ENCODE results near the gene RPS6KA6. TPM values are rescaled to one million over a fixed set of nuclear protein-coding genes. Genes with fewer than 3 reads are reported as not detected.

RPS6KA6 gene
- total and polyA plus RNA-seq, 2 donors (not counting 1 experiment from before 2014, with no cell fraction given): 0.37 to 0.59 TPM

GRCh38 chrX:84064164-84064563, 123.8 kb downstream of the RPS6KA6 start:
- WGBS (ENCODE audit: insufficient coverage): no CpG with 5 or more reads among the region's 4 CpGs
- TF ChIP-seq CTCF (IDR thresholded peaks at IDR 0.05) (no peak), EZH2 (IDR thresholded peaks at IDR 0.05; ENCODE audit: borderline replicate concordance, insufficient read depth, low read depth, low read length, poor library complexity, severe bottlenecking) (no peak)
- H3K27me3 Mint-ChIP-seq: no peaks in the 10 kb centered on the region
- H3K4me1 ChIP-seq (ENCODE audit: control insufficient read depth in 2 of 2, insufficient read depth in 2 of 2, low read length in 2 of 2): no peaks in the 10 kb centered on the region
- no peak overlapping the region for H3K27ac Mint-ChIP-seq
- no peak overlapping the region for H3K4me3 ChIP-seq (ENCODE audit: control extremely low read depth in 1 of 5, extremely low read depth in 1 of 5, insufficient read depth in 1 of 5, low read depth in 2 of 5, low read length in 4 of 5)
- DNase-seq (no peak), ATAC-seq (ENCODE audit: low read depth) (no peak)
- H3K4me3 Mint-ChIP-seq: no peak overlapping the region
- intact Hi-C loops (cut with micrococcal nuclease): no loop called here
- H3K36me3 ChIP-seq (replicated peaks in 1 of 2; ENCODE audit: control extremely low read depth in 1 of 2, control insufficient read depth in 1 of 2, extremely low read depth in 1 of 2, insufficient read depth in 2 of 2, low read length in 1 of 2): no peaks in the 10 kb centered on the region
- ChIA-PET CTCF (no interaction called here), POLR2A (no interaction called here)
- no peak overlapping the region for H3K4me2 ChIP-seq (replicated peaks; ENCODE audit: low read depth, low read length, poor library complexity, severe bottlenecking)
- H3K9me3 ChIP-seq (ENCODE audit: control extremely low read depth in 1 of 3, control insufficient read depth in 2 of 3, insufficient read depth in 1 of 3, low read length in 2 of 3): peaks cover 0 to 3% (median 0%) of the 10 kb centered on the region in 3 donors
- H3K9me3 Mint-ChIP-seq (ENCODE audit: insufficient read depth): no peaks in the 10 kb centered on the region
- H3K27me3 ChIP-seq (replicated peaks in 1 of 4; ENCODE audit: control extremely low read depth in 1 of 4, control insufficient read depth in 3 of 4, insufficient read depth in 4 of 4, low read length in 3 of 4): no peaks in the 10 kb centered on the region
- H4K20me1 ChIP-seq (ENCODE audit: control insufficient read depth, insufficient read depth, low read length, poor library complexity, severe bottlenecking): no peaks in the 10 kb centered on the region
- no peak overlapping the region for H2AFZ ChIP-seq (ENCODE audit: insufficient read depth, low read depth, low read length, poor library complexity, severe bottlenecking)
- no peak overlapping the region for H3K27ac ChIP-seq (ENCODE audit: low read length in 2 of 2)
- no peaks in the 10 kb centered on the region for H3K79me2 ChIP-seq (ENCODE audit: control insufficient read depth, insufficient read depth, low read length)
- no peaks in the 10 kb centered on the region for H3K4me1 Mint-ChIP-seq
- H3K9ac ChIP-seq (ENCODE audit: low read length): no peak overlapping the region

DNA sequence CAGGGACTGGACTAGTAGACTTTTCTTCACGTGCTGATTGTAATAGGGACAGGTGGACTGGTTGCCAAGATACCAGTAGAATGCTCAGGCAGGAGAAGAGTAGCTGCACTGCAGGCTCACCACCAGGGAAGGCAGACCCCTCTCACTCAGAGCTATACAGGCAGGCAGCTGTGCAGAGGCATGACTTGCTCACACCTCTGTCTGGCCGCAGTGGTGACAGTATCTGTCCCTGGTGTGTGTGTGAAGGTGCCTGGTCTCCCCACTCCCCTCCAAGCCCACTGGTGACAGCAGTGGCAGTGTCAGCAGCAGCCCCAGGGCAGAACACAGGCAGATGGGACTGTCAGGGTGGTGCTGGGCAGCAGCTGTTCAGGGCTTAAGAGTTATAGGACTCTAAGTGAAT, 140.7 kb downstream of the RPS6KA6 start:
- no peaks in the 10 kb centered on the region for H3K79me2 ChIP-seq (ENCODE audit: control insufficient read depth, insufficient read depth, low read length)
- Mint-ChIP-seq H3K9me3 (ENCODE audit: insufficient read depth) (no peaks in the 10 kb centered on the region), H3K4me3 (no peak overlapping the region), H3K27ac (no peak overlapping the region), H3K27me3 (no peaks in the 10 kb centered on the region), H3K4me1 (no peaks in the 10 kb centered on the region)
- H4K20me1 ChIP-seq (ENCODE audit: control insufficient read depth, insufficient read depth, low read length, poor library complexity, severe bottlenecking): no peaks in the 10 kb centered on the region
- no peaks in the 10 kb centered on the region for H3K36me3 ChIP-seq (replicated peaks in 1 of 2; ENCODE audit: control extremely low read depth in 1 of 2, control insufficient read depth in 1 of 2, extremely low read depth in 1 of 2, insufficient read depth in 2 of 2, low read length in 1 of 2)
- no peak overlapping the region for H3K27ac ChIP-seq (ENCODE audit: low read length in 2 of 2)
- no peaks in the 10 kb centered on the region for H3K27me3 ChIP-seq (replicated peaks in 1 of 4; ENCODE audit: control extremely low read depth in 1 of 4, control insufficient read depth in 3 of 4, insufficient read depth in 4 of 4, low read length in 3 of 4)
- no peak overlapping the region for H2AFZ ChIP-seq (ENCODE audit: insufficient read depth, low read depth, low read length, poor library complexity, severe bottlenecking)
- no peak overlapping the region for H3K4me2 ChIP-seq (replicated peaks; ENCODE audit: low read depth, low read length, poor library complexity, severe bottlenecking)
- ChIA-PET POLR2A (no interaction called here), CTCF (no interaction called here)
- WGBS (ENCODE audit: insufficient coverage): no CpG with 5 or more reads among the region's 2 CpGs
- no peak for ATAC-seq (ENCODE audit: low read depth)
- TF ChIP-seq CTCF (IDR thresholded peaks at IDR 0.05): no peak
- no peak for TF ChIP-seq EZH2 (IDR thresholded peaks at IDR 0.05; ENCODE audit: borderline replicate concordance, insufficient read depth, low read depth, low read length, poor library complexity, severe bottlenecking)
- H3K4me3 ChIP-seq (ENCODE audit: control extremely low read depth in 1 of 5, extremely low read depth in 1 of 5, insufficient read depth in 1 of 5, low read depth in 2 of 5, low read length in 4 of 5): no peak overlapping the region
- no peaks in the 10 kb centered on the region for H3K9me3 ChIP-seq (ENCODE audit: control extremely low read depth in 1 of 3, control insufficient read depth in 2 of 3, insufficient read depth in 1 of 3, low read length in 2 of 3)
- DNase-seq: no peak
- no peak overlapping the region for H3K9ac ChIP-seq (ENCODE audit: low read length)
- H3K4me1 ChIP-seq (ENCODE audit: control insufficient read depth in 2 of 2, insufficient read depth in 2 of 2, low read length in 2 of 2): no peaks in the 10 kb centered on the region
- intact Hi-C loops (cut with micrococcal nuclease): no loop called here

All from B cell (primary cell).